Measurements from ENCODE around the gene SLC17A6. TPM values are rescaled to one million over a fixed set of nuclear protein-coding genes. Genes with fewer than 3 reads are reported as not detected.

The SLC17A6 gene
- polyA plus RNA-seq (ENCODE audit: insufficient read length in 4 of 4), result not detected

- DNase-seq (ENCODE audit: low read depth in 4 of 4, low spot score in 3 of 4), result peak; percentile 37 to 53 (median 44)
Measured at GRCh38 chr11:22337596-22338485, at the start of gene SLC17A6. Gene SLC17A6, plus strand, starts transcription at chr11:22338381. Its CDS starts 153 bp downstream, at chr11:22338534.

GRCh38 chr11:22302368-22302767 lies 35.8 kb upstream of the SLC17A6 start:
- DNase-seq (ENCODE audit: low read depth in 4 of 4, low spot score in 3 of 4), result no peak

- DNase-seq (ENCODE audit: low read depth in 4 of 4, low spot score in 3 of 4), result peak in 2 of 4 donors; percentile 3 to 4
Measured at GRCh38 chr11:22304337-22304961, 33.7 kb upstream of the SLC17A6 start.

GRCh38 chr11:22317656-22318055 lies 20.5 kb upstream of the SLC17A6 start:
- no peak for DNase-seq (ENCODE audit: low read depth in 4 of 4, low spot score in 3 of 4)

- no peak for DNase-seq (ENCODE audit: low read depth in 4 of 4, low spot score in 3 of 4)
Measured at GRCh38 chr11:22331771-22332170, 6.4 kb upstream of the SLC17A6 start.

GRCh38 chr11:22336587-22336986 lies 1.6 kb upstream of the SLC17A6 start:
- no peak for DNase-seq (ENCODE audit: low read depth in 4 of 4, low spot score in 3 of 4)

GRCh38 chr11:22339611-22340010 lies 1.4 kb downstream of the SLC17A6 start:
- no peak for DNase-seq (ENCODE audit: low read depth in 4 of 4, low spot score in 3 of 4)

- DNase-seq (ENCODE audit: low read depth in 4 of 4, low spot score in 3 of 4), result no peak
Measured at GRCh38 chr11:22340235-22340634, 2.1 kb downstream of the SLC17A6 start.

GRCh38 chr11:22340701-22341587 lies 2.8 kb downstream of the SLC17A6 start:
- no peak for DNase-seq (ENCODE audit: low read depth in 4 of 4, low spot score in 3 of 4)

GRCh38 chr11:22341588-22341931 lies 3.4 kb downstream of the SLC17A6 start:
- no peak for DNase-seq (ENCODE audit: low read depth in 4 of 4, low spot score in 3 of 4)

GRCh38 chr11:22342211-22343031 lies 4.2 kb downstream of the SLC17A6 start:
- no peak for DNase-seq (ENCODE audit: low read depth in 4 of 4, low spot score in 3 of 4)

- DNase-seq (ENCODE audit: low read depth in 4 of 4, low spot score in 3 of 4), result no peak
Measured at GRCh38 chr11:22343032-22343324, 4.8 kb downstream of the SLC17A6 start.

- no peak for DNase-seq (ENCODE audit: low read depth in 4 of 4, low spot score in 3 of 4)
Measured at GRCh38 chr11:22343371-22344032, 5.3 kb downstream of the SLC17A6 start.

GRCh38 chr11:22344081-22344480 lies 5.9 kb downstream of the SLC17A6 start:
- DNase-seq (ENCODE audit: low read depth in 4 of 4, low spot score in 3 of 4), result no peak

GRCh38 chr11:22346282-22346681 lies 8.1 kb downstream of the SLC17A6 start:
- no peak for DNase-seq (ENCODE audit: low read depth in 4 of 4, low spot score in 3 of 4)

- no peak for DNase-seq (ENCODE audit: low read depth in 4 of 4, low spot score in 3 of 4)
Measured at GRCh38 chr11:22347857-22348487, 9.8 kb downstream of the SLC17A6 start.

- DNase-seq (ENCODE audit: low read depth in 4 of 4, low spot score in 3 of 4), result no peak
Measured at GRCh38 chr11:22349491-22349890, 11.3 kb downstream of the SLC17A6 start.

- no peak for DNase-seq (ENCODE audit: low read depth in 4 of 4, low spot score in 3 of 4)
Measured at GRCh38 chr11:22359295-22359694, 21.1 kb downstream of the SLC17A6 start.

GRCh38 chr11:22371160-22371559 lies 33.0 kb downstream of the SLC17A6 start:
- DNase-seq (ENCODE audit: low read depth in 4 of 4, low spot score in 3 of 4), result no peak
